NB4 (cell line): ENCODE measurements around the gene SFTPB.

ENCODE experiments used
- CTCF ChIP-seq: IDR thresholded peaks from one replicate; pipeline ENCODE4 v1.5.1; 2012; ENCODE audit warnings: low read depth, low read length
- MAX ChIP-seq: IDR thresholded peaks from 2 replicates; pipeline ENCODE4 v1.6.1; 2011; ENCODE audit warnings: low read depth, low read length
- MYC ChIP-seq: IDR thresholded peaks from 2 replicates; pipeline ENCODE4 v1.6.1; 2011; ENCODE audit warnings: low read depth, low read length
- POLR2A ChIP-seq: IDR thresholded peaks from 2 replicates; pipeline ENCODE4 v1.6.1; 2011; ENCODE audit warnings: mild to moderate bottlenecking; ENCODE audit not compliant: insufficient read length; ENCODE audit errors: extremely low read depth

GRCh38 chr2:85707304-85707703, 39.3 kb upstream of the SFTPB start:
- TF ChIP-seq CTCF, result peak; percentile 85
- no peak for TF ChIP-seq POLR2A
- TF ChIP-seq MAX, result no peak; the same call in 1 of the 2 replicates
- TF ChIP-seq MYC, result 0 out of 2 replicates have a peak, but pooled peaks have one; percentile 49
